ENCODE measurements around the gene SREBF1. TPM values are rescaled to one million over a fixed set of nuclear protein-coding genes. Genes with fewer than 3 reads are reported as not detected.

SREBF1 gene
- total and polyA plus RNA-seq, 2 of the 4 experiments (the other 2 are of a cell fraction), result 3.4 to 20.4 TPM

DNA sequence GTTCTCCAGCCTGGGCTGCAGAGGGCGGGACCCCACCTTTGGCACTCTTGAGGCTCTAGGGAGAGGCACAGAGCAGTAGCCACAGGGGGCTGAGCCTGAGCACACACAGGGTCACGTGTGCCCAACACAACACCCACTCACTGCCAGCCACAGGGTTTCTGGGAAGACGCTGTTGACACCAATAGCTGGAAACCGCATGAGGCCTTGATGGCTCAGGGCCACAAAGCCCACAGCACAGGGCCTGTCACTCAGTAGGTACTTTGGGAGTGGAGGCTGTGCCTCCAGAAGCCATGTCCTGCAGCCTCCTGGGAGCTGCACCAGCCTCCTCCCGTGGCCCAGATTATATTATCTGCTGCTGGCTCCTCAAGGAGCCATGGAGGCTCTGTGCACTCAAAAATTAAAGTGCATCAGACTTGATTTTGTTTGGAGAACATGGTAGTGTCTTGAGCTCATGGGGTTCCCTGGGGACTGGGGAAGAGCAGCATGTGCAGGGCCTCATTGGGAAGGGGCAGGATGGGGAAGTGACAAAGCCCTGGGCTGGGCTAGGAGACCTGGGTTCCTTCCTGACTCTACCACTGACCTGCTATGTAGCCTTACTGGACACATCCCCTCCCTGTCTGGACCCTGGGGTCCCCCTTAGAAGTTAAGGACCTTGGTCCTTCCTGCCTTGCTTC, 12.5 kb upstream of the SREBF1 start:
- Histone ChIP-seq H3K36me3 (ENCODE audit: control insufficient read depth, insufficient read depth, low read length) (peaks cover 11% of the 10 kb centered on the region; the same call in 1 of the 2 replicates), H3K4ac (ENCODE audit: low read depth, low read length) (no peak overlapping the region), H3K27ac (ENCODE audit: insufficient read depth, low read length) (no peak overlapping the region), H3K23ac (ENCODE audit: low read depth, low read length) (no peak overlapping the region), H3K18ac (ENCODE audit: low read depth, low read length) (no peak overlapping the region), H2AK9ac (replicated peaks; ENCODE audit: low read depth, low read length, poor library complexity) (peak overlapping the region; percentile 91), H3K4me3 (ENCODE audit: insufficient read depth, low read depth, low read length) (no peak overlapping the region), H3K4me1 (ENCODE audit: control insufficient read depth, insufficient read depth, low read length) (peaks cover 13% of the 10 kb centered on the region; the same call in 1 of the 2 replicates), H3K9me3 (ENCODE audit: control insufficient read depth, insufficient read depth, low read length) (no peaks in the 10 kb centered on the region), H4K5ac (ENCODE audit: low read depth, low read length) (no peak overlapping the region; the same call in 1 of the 2 replicates), H3K9ac (ENCODE audit: low read depth, low read length) (no peak overlapping the region; the same call in 1 of the 2 replicates), H3K4me2 (ENCODE audit: low read depth, low read length) (no peak overlapping the region), H3K9me1 (ENCODE audit: insufficient read depth, low read length) (peaks cover 10% of the 10 kb centered on the region), H3K79me1 (ENCODE audit: low read depth in 1 of 2, low read length in 2 of 2) (no peaks in the 10 kb centered on the region), H4K20me1 (ENCODE audit: insufficient read depth, low read length) (no peaks in the 10 kb centered on the region), H4K8ac (ENCODE audit: low read depth in 2 of 2, low read length in 2 of 2) (no peak overlapping the region; a peak in 1 of 4 replicates), H3K56ac (ENCODE audit: extremely low read depth, insufficient read depth, low read length) (no peak overlapping the region), H2BK5ac (ENCODE audit: low read depth, low read length, poor library complexity, severe bottlenecking) (no peak overlapping the region), H2BK15ac (ENCODE audit: low read depth, low read length) (no peak overlapping the region), H2BK120ac (ENCODE audit: low read depth, low read length) (no peak overlapping the region), H4K91ac (ENCODE audit: insufficient read depth, low read depth, low read length) (no peak overlapping the region), H2BK20ac (ENCODE audit: low read depth, low read length) (no peak overlapping the region), H2AFZ (replicated peaks; ENCODE audit: low read length, poor library complexity) (peak overlapping the region; percentile 23), H3K14ac (replicated peaks; ENCODE audit: low read depth, low read length) (no peak overlapping the region), H3K27me3 (ENCODE audit: control insufficient read depth, insufficient read depth, low read length) (no peaks in the 10 kb centered on the region), H2AK5ac (ENCODE audit: low read depth, low read length) (peak overlapping the region; percentile 15; the same call in 1 of the 2 replicates)
- in situ Hi-C loops (cut with MboI; ENCODE audit: low sequenced_read_pairs) (no loop called here), dilution Hi-C loops (cut with HindIII; ENCODE audit: low sequenced_read_pairs, unreplicated experiment) (no loop called here), intact Hi-C loops (cut with micrococcal nuclease) (no loop called here)
- ChIA-PET POLR2A (ENCODE audit: unreplicated experiment) (no interaction called here), CTCF (no interaction called here)
- BruUV-seq (replicated peaks), result no TSS peak
- DNase-seq (no peak), ATAC-seq (ENCODE audit: low read depth) (peak; percentile 16)
- TF ChIP-seq, protein P1, sequence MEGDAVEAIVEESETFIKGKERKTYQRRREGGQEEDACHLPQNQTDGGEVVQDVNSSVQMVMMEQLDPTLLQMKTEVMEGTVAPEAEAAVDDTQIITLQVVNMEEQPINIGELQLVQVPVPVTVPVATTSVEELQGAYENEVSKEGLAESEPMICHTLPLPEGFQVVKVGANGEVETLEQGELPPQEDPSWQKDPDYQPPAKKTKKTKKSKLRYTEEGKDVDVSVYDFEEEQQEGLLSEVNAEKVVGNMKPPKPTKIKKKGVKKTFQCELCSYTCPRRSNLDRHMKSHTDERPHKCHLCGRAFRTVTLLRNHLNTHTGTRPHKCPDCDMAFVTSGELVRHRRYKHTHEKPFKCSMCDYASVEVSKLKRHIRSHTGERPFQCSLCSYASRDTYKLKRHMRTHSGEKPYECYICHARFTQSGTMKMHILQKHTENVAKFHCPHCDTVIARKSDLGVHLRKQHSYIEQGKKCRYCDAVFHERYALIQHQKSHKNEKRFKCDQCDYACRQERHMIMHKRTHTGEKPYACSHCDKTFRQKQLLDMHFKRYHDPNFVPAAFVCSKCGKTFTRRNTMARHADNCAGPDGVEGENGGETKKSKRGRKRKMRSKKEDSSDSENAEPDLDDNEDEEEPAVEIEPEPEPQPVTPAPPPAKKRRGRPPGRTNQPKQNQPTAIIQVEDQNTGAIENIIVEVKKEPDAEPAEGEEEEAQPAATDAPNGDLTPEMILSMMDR (conservative IDR thresholded peaks at IDR 0.05; ENCODE audit: low read depth, low read length), result no peak
- TF ChIP-seq ELK1 (IDR thresholded peaks at IDR 0.05; ENCODE audit: borderline replicate concordance, low read depth, low read length) (no peak), RCOR1 (IDR thresholded peaks at IDR 0.05; ENCODE audit: insufficient replicate concordance, low read length) (no peak), FOS (IDR thresholded peaks at IDR 0.05; ENCODE audit: low read depth, low read length) (no peak), MAFK (IDR thresholded peaks at IDR 0.05; ENCODE audit: low read depth, low read length) (no peak), CHD1 (IDR thresholded peaks at IDR 0.05; ENCODE audit: low read depth, low read length) (no peak), RFX5 (IDR thresholded peaks at IDR 0.05; ENCODE audit: low read depth, low read length) (no peak), MXI1 (IDR thresholded peaks at IDR 0.05; ENCODE audit: borderline replicate concordance, low read depth, low read length) (no peak), RAD21 (IDR thresholded peaks at IDR 0.05; ENCODE audit: low read length) (no peak), POLR2A (IDR thresholded peaks at IDR 0.05; ENCODE audit: low read depth, low read length) (no peak), SMC3 (IDR thresholded peaks at IDR 0.05; ENCODE audit: low read depth, low read length) (no peak), BHLHE40 (IDR thresholded peaks at IDR 0.05; ENCODE audit: low read depth, low read length) (peak; percentile 28; the same call in 1 of the 2 replicates)
- TF ChIP-seq, protein P2, sequence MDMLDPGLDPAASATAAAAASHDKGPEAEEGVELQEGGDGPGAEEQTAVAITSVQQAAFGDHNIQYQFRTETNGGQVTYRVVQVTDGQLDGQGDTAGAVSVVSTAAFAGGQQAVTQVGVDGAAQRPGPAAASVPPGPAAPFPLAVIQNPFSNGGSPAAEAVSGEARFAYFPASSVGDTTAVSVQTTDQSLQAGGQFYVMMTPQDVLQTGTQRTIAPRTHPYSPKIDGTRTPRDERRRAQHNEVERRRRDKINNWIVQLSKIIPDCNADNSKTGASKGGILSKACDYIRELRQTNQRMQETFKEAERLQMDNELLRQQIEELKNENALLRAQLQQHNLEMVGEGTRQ (IDR thresholded peaks at IDR 0.05; ENCODE audit: low read depth, low read length), result peak; percentile 77
- 71% methylated on average over 2 of the region's 5 CpGs; no CpG with 5 or more reads in 1 of the 2 experiments for WGBS, 2 experiments (ENCODE audit: extremely low coverage in 2 of 2, insufficient read length in 1 of 2)

All from IMR-90 (cell line).